K562 (cell line): ENCODE results near the gene ANAPC2. TPM values are rescaled to one million over a fixed set of nuclear protein-coding genes. Genes with fewer than 3 reads are reported as not detected.

Experiments used
- ATAC-seq: fragments of 200-7000 bp; cut with Tn5 transposase; 3 replicates; pipeline ENCODE4 v1.9.1; 2020; ENCODE audit warnings: moderate library complexity
- BruUV-seq: library from RNA; stranded (reverse); fragments of 400-500 nt; replicated peaks from 2 replicates; lab custom pipeline; 2021; lab: Mats Ljungman, UMichigan
- CTCF ChIA-PET: fragments of 300-600 bp; formaldehyde crosslinking; extraction: SDS; loops from one replicate; lab custom pipeline; 2021; ENCODE audit warnings: low intra/inter-chr PET ratio; lab: Yijun Ruan, JAX
- POLR2A ChIA-PET: fragments of 300-600, 350-650 bp; sonication (Branson Sonifier 250); formaldehyde crosslinking; extraction: SDS; loops from one replicate; lab custom pipeline; 2021; ENCODE audit warnings: antibody characterized with exemption, inconsistent platforms; lab: Yijun Ruan, JAX
- DNase-seq, 4 experiments: peaks; one replicate each; pipeline versions ENCODE4 v3.0.0 to v3.0.0-alpha.2; 2011 to 2018; ENCODE audit warnings: low spot score in 3 of 4, mixed read lengths in 3 of 4; ENCODE audit errors: extremely low read depth in 1 of 4
- FAIRE-seq: peaks from 2 replicates; lab custom pipeline; 2011; peaks lifted over from hg19 to GRCh38; lab: Jason Lieb, UNC
- H2AFZ ChIP-seq: 2 replicates; pipeline ENCODE4 v1.6.0; 2011; ENCODE audit warnings: low read depth, low read length, control low read depth, inconsistent platforms
- H3K27ac ChIP-seq: fragments of 200-600 bp; 3 replicates; pipeline ENCODE4 v1.8.0; 2011; ENCODE audit warnings: low read depth, mild to moderate bottlenecking, control low read depth, inconsistent platforms, low read length, moderate library complexity, mixed read lengths; ENCODE audit errors: extremely low read depth
- H3K27me3 ChIP-seq, 2 experiments: fragments of 300-600 bp in 1 of 2; 2 replicates in 1 of 2; 3 replicates in 1 of 2; pipeline versions ENCODE4 v1.6.0 to v1.8.0; 2011; ENCODE audit warnings: inconsistent platforms in 2 of 2, low read length in 2 of 2, mild to moderate bottlenecking in 1 of 2, mixed read lengths in 1 of 2, moderate library complexity in 1 of 2; ENCODE audit not compliant: control insufficient read depth in 2 of 2, insufficient read depth in 2 of 2
- H3K36me3 ChIP-seq: fragments of 300-600 bp; 3 replicates; pipeline ENCODE4 v1.8.0; 2011; ENCODE audit warnings: mild to moderate bottlenecking, low read length, inconsistent platforms; ENCODE audit not compliant: control insufficient read depth, insufficient read depth
- H3K4me1 ChIP-seq, 2 experiments: fragments of 200-600 bp in 1 of 2; replicated peaks in 1 of 2; 2 replicates in 1 of 2; 3 replicates in 1 of 2; pipeline versions ENCODE4 v1.5.1 to v1.8.0; 2011; ENCODE audit warnings: inconsistent platforms in 2 of 2, low read length in 2 of 2, mild to moderate bottlenecking in 1 of 2, mixed read lengths in 1 of 2, moderate library complexity in 1 of 2; ENCODE audit not compliant: control insufficient read depth in 2 of 2, insufficient read depth in 2 of 2
- H3K4me2 ChIP-seq: 2 replicates; pipeline ENCODE4 v1.6.1; 2011; ENCODE audit warnings: low read length, control low read depth, inconsistent platforms, mixed read lengths; ENCODE audit not compliant: insufficient read depth
- H3K4me3 ChIP-seq: fragments of 200-600 bp; sonication (generic), shearing (Covaris generic); 2 replicates; pipeline ENCODE4 v1.5.1; 2016; ENCODE audit warnings: control low read depth, inconsistent platforms
- H3K79me2 ChIP-seq: fragments of 200-600 bp; 3 replicates; pipeline ENCODE4 v1.8.0; 2011; ENCODE audit warnings: low read length, inconsistent platforms; ENCODE audit not compliant: control insufficient read depth, insufficient read depth
- H3K9ac ChIP-seq, 2 experiments: 2 replicates each; pipeline versions ENCODE4 v1.6.0 to v1.6.1; 2011; ENCODE audit warnings: low read depth in 2 of 2, low read length in 2 of 2, control low read depth in 1 of 2, inconsistent platforms in 1 of 2, mild to moderate bottlenecking in 1 of 2, mixed read lengths in 1 of 2; ENCODE audit not compliant: insufficient read depth in 1 of 2
- H3K9me1 ChIP-seq: one replicate; pipeline ENCODE4 v1.6.0; 2011; ENCODE audit warnings: inconsistent platforms, mild to moderate bottlenecking, low read length, moderate library complexity; ENCODE audit not compliant: control insufficient read depth, insufficient read depth
- H3K9me3 ChIP-seq: replicated peaks from 2 replicates; pipeline ENCODE4 v1.5.1; 2011; ENCODE audit warnings: low read depth, low read length, inconsistent platforms; ENCODE audit not compliant: control insufficient read depth, insufficient read depth
- H4K20me1 ChIP-seq: replicated peaks from 2 replicates; pipeline ENCODE4 v1.6.1; 2011; ENCODE audit warnings: low read length, inconsistent platforms, mixed read lengths; ENCODE audit not compliant: control insufficient read depth, insufficient read depth
- ASH1L ChIP-seq: fragments of 450-650 bp; IDR thresholded peaks from 2 replicates; pipeline ENCODE4 v1.6.1; 2018; ENCODE audit warnings: borderline replicate concordance, mild to moderate bottlenecking, low read depth; ENCODE audit not compliant: partially characterized antibody
- ATF1 ChIP-seq, 2 experiments: fragments of 450-650 bp in 1 of 2; IDR thresholded peaks; 2 replicates each; pipeline ENCODE4 v1.6.1; 2016; ENCODE audit warnings: missing compliant biosample characterization in 1 of 2, missing genetic modification characterization in 1 of 2
- CREM ChIP-seq: IDR thresholded peaks from 2 replicates; pipeline ENCODE4 v1.6.1; 2014; ENCODE audit warnings: antibody characterized with exemption, low read depth
- EGR1 ChIP-seq: fragments of 450-650 bp; conservative IDR thresholded peaks from 2 replicates; pipeline ENCODE4 v1.6.1; 2017; ENCODE audit warnings: mild to moderate bottlenecking
- FIP1L1 ChIP-seq: fragments of 200-400 bp; formaldehyde crosslinking; IDR thresholded peaks from 2 replicates; pipeline ENCODE4 v1.6.1; 2018; ENCODE audit warnings: mild to moderate bottlenecking, low read depth, low read length; ENCODE audit not compliant: poor library complexity, severe bottlenecking
- GATAD2B ChIP-seq: fragments of 450-650 bp; IDR thresholded peaks from 2 replicates; pipeline ENCODE4 v1.6.1; 2017; ENCODE audit warnings: mild to moderate bottlenecking, borderline replicate concordance
- ILF3 ChIP-seq: fragments of 450-650 bp; IDR thresholded peaks from 2 replicates; pipeline ENCODE4 v1.6.1; 2018; ENCODE audit warnings: antibody characterized with exemption, mild to moderate bottlenecking, moderate library complexity, borderline replicate concordance
- KDM5B ChIP-seq: fragments of 200-600 bp; sonication (generic); IDR thresholded peaks from 2 replicates; pipeline ENCODE4 v1.6.1; 2012; ENCODE audit warnings: low read depth, mild to moderate bottlenecking, moderate library complexity, low read length, control low read depth, inconsistent platforms; ENCODE audit not compliant: insufficient replicate concordance
- STAG1 ChIP-seq: sonication (generic); formaldehyde crosslinking; IDR thresholded peaks from 2 replicates; pipeline ENCODE4 v1.5.0; 2020; ENCODE audit warnings: missing genetic modification reagents, borderline replicate concordance
- ZFX ChIP-seq: sonication (generic); formaldehyde crosslinking; IDR thresholded peaks from 2 replicates; pipeline ENCODE4 v1.8.0; 2022; ENCODE audit warnings: mild to moderate bottlenecking, missing genetic modification reagents, moderate library complexity
- ZNF224 ChIP-seq: sonication (generic); formaldehyde crosslinking; IDR thresholded peaks from 2 replicates; pipeline ENCODE4 v1.8.0; 2022; ENCODE audit warnings: mild to moderate bottlenecking, missing genetic modification reagents
- ZNF23 ChIP-seq: fragments of 250-450 bp; sonication (Bioruptor Pico); IDR thresholded peaks from 2 replicates; pipeline ENCODE4 v1.4.0; 2020; ENCODE audit warnings: mild to moderate bottlenecking
- WGBS: fragments of 100-300 bp; shearing (Covaris generic); methylation state at CpG from one replicate; pipeline ENCODE4 v1.1.6; 2016; ENCODE audit warnings: low coverage, mixed read lengths; ENCODE audit not compliant: insufficient coverage; ENCODE audit errors: missing lambda C conversion rate; 5-methylcytosine and 5-hydroxymethylcytosine counted together
- in situ Hi-C: fragments of 300-500 bp; cut with MboI; formaldehyde crosslinking; loops from 4 replicates; pipeline ENCODE4 v1.15.0; 2018; ENCODE audit warnings: inconsistent platforms, mixed read lengths
- intact Hi-C: fragments of 100-400 bp; cut with micrococcal nuclease; formaldehyde crosslinking; loops from 2 replicates; pipeline ENCODE4 v1.14.2; 2022
- polyA plus RNA-seq, 8 experiments: library from polyadenylated mRNA; depleted of rRNA in 4 of 8; stranded (reverse) in 5 of 8; unstranded in 3 of 8; fragments of >200 nt; fragmentation: Nextera tagmentation in 2 of 8; fragmentation: Illumina TruSeq in 1 of 8; extraction: Ambion mirVana in 2 of 8; extraction: Trizol in 1 of 8; gene quantifications; 2 replicates each; pipeline versions ENCODE4 v1.2.1 to v1.2.3, GENCODE V29; 2011 to 2014; ENCODE audit warnings: inconsistent platforms in 1 of 8, missing spikeins in 1 of 8
- total RNA-seq, 7 experiments: library from RNA; depleted of rRNA in 6 of 7; stranded (reverse); fragments of >200 nt in 6 of 7; fragmentation: Illumina TruSeq in 2 of 7; extraction: Trizol in 2 of 7; gene quantifications; 2 replicates each; pipeline versions ENCODE4 v1.2.1 to v1.2.3, GENCODE V29; 2011 to 2021; ENCODE audit warnings: low replicate concordance in 1 of 7
- TF ChIP-seq, protein P1 (sequence below): fragments of 200-800 bp; sonication (Bioruptor generic); IDR thresholded peaks from 2 replicates; pipeline ENCODE4 v1.6.1; 2017; ENCODE audit warnings: missing genetic modification characterization, missing compliant biosample characterization
- TF ChIP-seq, protein P2 (sequence below): sonication (generic); formaldehyde crosslinking; IDR thresholded peaks from 2 replicates; pipeline ENCODE4 v1.8.1; 2023; ENCODE audit warnings: mild to moderate bottlenecking, missing genetic modification reagents

The ANAPC2 gene
- total and polyA plus RNA-seq, 9 of the 15 experiments (the other 6 are each of a cell fraction or from before 2014, with no cell fraction given) = 0.11 to 56.5 (median 17.1) TPM; not detected in 1

DNA sequence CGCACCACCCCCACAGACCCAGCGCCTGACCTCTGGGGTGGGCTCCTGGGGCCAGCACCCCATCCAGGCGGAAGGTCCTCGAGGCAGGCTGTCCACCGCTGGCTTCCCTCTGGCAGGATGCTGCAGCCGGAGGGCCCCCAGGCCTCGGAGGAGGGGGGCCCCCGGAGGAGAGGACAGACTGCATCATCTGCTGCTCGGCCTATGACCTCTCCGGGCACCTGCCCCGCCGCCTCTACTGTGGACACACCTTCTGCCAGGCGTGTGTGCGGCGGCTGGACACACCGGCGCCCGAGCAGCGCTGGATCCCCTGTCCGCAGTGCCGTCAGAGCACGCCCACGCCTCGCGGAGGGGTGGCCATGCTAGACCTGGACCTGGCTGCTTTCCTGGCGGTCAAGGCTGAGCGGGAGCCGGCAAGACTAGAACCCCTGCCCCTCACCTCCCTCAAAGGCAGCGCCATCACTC lies 40.2 kb upstream of the ANAPC2 start:
- Histone ChIP-seq H4K20me1 (no peaks in the 10 kb centered on the region), H3K4me2 (no peak overlapping the region), H3K27me3 (no peaks in the 10 kb centered on the region), H3K4me3 (no peak overlapping the region), H3K36me3 (no peaks in the 10 kb centered on the region), H3K9me1 (no peaks in the 10 kb centered on the region), H3K9ac (peak overlapping the region in 1 of 2 experiments; percentile 74; a peak in 2 of 4 replicates), H2AFZ (no peak overlapping the region), H3K9me3 (no peaks in the 10 kb centered on the region), H3K79me2 (no peaks in the 10 kb centered on the region), H3K27ac (no peak overlapping the region), H3K4me1 (peaks cover 13 to 99% of the 10 kb centered on the region in 2 experiments)
- ChIA-PET CTCF (interaction anchor here (0.9 to 2.6 kb wide), 2 partner anchors 40 to 180 kb away, joined by 4 to 19 read pairs; partner anchors contain the start of genes ANAPC2 and SSNA1), POLR2A (interaction anchor here (0.6 to 1.9 kb wide), 2 partner anchors 40 to 206 kb away, joined by 3 to 6 read pairs; partner anchors contain the start of genes ANAPC2 and SSNA1)
- FAIRE-seq = no peak
- TF ChIP-seq ZFX (0 out of 2 replicates have a peak, but pooled peaks have one; percentile 4), KDM5B (peak; percentile 49), EGR1 (peak; percentile 82), ASH1L (no peak), ZNF224 (CRISPR knock-in tag) (no peak), GATAD2B (no peak), CREM (0 out of 2 replicates have a peak, but pooled peaks have one; percentile 14), ATF1 (CRISPR knock-in tag; IDR thresholded peaks at IDR 0.05) (no peak), ATF1 (tag; IDR thresholded peaks at IDR 0.05) (0 out of 2 replicates have a peak, but pooled peaks have one; percentile 9), ZNF23 (CRISPR knock-in tag) (no peak), STAG1 (CRISPR knock-in tag) (0 out of 2 replicates have a peak, but pooled peaks have one; percentile 8), ILF3 (no peak), FIP1L1 (peak; percentile 9)
- TF ChIP-seq, protein P1, sequence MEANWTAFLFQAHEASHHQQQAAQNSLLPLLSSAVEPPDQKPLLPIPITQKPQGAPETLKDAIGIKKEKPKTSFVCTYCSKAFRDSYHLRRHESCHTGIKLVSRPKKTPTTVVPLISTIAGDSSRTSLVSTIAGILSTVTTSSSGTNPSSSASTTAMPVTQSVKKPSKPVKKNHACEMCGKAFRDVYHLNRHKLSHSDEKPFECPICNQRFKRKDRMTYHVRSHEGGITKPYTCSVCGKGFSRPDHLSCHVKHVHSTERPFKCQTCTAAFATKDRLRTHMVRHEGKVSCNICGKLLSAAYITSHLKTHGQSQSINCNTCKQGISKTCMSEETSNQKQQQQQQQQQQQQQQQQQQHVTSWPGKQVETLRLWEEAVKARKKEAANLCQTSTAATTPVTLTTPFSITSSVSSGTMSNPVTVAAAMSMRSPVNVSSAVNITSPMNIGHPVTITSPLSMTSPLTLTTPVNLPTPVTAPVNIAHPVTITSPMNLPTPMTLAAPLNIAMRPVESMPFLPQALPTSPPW (CRISPR knock-in tag) = 0 out of 2 replicates have a peak, but pooled peaks have one; percentile 19
- TF ChIP-seq, protein P2, sequence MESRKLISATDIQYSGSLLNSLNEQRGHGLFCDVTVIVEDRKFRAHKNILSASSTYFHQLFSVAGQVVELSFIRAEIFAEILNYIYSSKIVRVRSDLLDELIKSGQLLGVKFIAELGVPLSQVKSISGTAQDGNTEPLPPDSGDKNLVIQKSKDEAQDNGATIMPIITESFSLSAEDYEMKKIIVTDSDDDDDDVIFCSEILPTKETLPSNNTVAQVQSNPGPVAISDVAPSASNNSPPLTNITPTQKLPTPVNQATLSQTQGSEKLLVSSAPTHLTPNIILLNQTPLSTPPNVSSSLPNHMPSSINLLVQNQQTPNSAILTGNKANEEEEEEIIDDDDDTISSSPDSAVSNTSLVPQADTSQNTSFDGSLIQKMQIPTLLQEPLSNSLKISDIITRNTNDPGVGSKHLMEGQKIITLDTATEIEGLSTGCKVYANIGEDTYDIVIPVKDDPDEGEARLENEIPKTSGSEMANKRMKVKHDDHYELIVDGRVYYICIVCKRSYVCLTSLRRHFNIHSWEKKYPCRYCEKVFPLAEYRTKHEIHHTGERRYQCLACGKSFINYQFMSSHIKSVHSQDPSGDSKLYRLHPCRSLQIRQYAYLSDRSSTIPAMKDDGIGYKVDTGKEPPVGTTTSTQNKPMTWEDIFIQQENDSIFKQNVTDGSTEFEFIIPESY (CRISPR knock-in tag) = peak; percentile 76
- BruUV-seq = no TSS peak
- DNase-seq = peak in 2 of 4 experiments; percentile 43 to 51
- ATAC-seq = no peak
- intact Hi-C loops = no loop called here
- in situ Hi-C loops = loop anchor here (5.0 to 25.0 kb wide), 3 partner anchors 41 to 441 kb away; partner anchors contain the start of genes ANAPC2, CCDC183, SSNA1 and TMEM141
- WGBS = 21% methylated on average over 17 of the region's 29 CpGs
